GM13976 (cell line): Measurements from ENCODE around the gene PER1.

Experiments
- DNase-seq: peaks from one replicate; pipeline ENCODE4 v3.0.0; 2012; ENCODE audit warnings: low spot score
- CTCF ChIP-seq: IDR thresholded peaks from 2 replicates; pipeline ENCODE4 v1.5.1; 2012; ENCODE audit warnings: borderline replicate concordance, mild to moderate bottlenecking; ENCODE audit not compliant: insufficient read depth; ENCODE audit errors: extremely low read depth, missing control alignments, control extremely low read depth
- in situ Hi-C: fragments of 300-500 bp; cut with MboI; formaldehyde crosslinking; loops from one replicate; pipeline ENCODE4 v1.12.0; 2022; ENCODE audit warnings: low sequenced_read_pairs, mixed read lengths, inconsistent platforms; ENCODE audit not compliant: unreplicated experiment

Gene PER1, protein sequence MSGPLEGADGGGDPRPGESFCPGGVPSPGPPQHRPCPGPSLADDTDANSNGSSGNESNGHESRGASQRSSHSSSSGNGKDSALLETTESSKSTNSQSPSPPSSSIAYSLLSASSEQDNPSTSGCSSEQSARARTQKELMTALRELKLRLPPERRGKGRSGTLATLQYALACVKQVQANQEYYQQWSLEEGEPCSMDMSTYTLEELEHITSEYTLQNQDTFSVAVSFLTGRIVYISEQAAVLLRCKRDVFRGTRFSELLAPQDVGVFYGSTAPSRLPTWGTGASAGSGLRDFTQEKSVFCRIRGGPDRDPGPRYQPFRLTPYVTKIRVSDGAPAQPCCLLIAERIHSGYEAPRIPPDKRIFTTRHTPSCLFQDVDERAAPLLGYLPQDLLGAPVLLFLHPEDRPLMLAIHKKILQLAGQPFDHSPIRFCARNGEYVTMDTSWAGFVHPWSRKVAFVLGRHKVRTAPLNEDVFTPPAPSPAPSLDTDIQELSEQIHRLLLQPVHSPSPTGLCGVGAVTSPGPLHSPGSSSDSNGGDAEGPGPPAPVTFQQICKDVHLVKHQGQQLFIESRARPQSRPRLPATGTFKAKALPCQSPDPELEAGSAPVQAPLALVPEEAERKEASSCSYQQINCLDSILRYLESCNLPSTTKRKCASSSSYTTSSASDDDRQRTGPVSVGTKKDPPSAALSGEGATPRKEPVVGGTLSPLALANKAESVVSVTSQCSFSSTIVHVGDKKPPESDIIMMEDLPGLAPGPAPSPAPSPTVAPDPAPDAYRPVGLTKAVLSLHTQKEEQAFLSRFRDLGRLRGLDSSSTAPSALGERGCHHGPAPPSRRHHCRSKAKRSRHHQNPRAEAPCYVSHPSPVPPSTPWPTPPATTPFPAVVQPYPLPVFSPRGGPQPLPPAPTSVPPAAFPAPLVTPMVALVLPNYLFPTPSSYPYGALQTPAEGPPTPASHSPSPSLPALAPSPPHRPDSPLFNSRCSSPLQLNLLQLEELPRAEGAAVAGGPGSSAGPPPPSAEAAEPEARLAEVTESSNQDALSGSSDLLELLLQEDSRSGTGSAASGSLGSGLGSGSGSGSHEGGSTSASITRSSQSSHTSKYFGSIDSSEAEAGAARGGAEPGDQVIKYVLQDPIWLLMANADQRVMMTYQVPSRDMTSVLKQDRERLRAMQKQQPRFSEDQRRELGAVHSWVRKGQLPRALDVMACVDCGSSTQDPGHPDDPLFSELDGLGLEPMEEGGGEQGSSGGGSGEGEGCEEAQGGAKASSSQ (N-terminal part only)

GRCh38 chr17:8152112-8152775, at the start of gene PER1:
Gene PER1 (minus strand): TSS chr17:8152404. CDS start chr17:8150706, 1,698 bp downstream.
- in situ Hi-C loops: no loop called here
- no peak for TF ChIP-seq CTCF
- peak; percentile 93 for DNase-seq

DNA sequence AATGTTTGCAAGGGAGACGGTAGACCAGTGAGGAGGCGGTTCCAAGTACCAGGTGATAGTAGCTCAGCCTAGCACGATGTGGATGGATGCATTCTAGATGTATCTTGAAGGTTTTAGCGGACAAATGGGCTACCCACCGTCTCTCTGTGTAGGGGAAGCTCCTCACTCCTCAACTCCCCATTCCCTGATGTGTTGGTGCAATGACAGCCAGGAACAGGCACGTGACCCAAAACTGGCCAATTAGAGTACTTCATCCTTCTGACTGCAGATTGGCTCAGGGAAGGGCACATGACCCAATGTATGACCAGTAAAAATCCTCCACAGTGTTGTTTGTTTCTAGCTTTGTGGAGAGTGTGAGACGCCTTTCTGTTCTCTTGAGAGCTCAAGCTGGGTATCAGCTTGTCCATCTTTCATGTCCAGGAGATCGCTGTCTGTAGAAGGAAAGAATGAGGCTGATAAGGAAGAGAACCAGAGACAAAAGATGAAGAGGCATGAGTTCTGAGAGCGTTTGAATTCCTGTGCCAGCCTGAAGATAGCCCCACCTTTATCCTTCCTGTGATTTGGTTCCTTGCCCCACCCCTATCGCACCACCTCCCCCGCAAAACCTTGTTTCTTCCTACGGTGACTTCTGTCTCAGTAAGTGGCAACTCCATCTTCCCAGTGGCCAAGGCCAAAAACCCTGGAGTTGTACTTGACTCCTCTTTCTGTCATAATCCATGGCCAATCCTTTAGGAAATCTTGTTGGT, 40.0 kb upstream of the PER1 start:
- TF ChIP-seq CTCF: no peak
- in situ Hi-C loops: no loop called here
- peak; percentile 74 for DNase-seq

GRCh38 chr17:8190506-8190905, 38.3 kb upstream of the PER1 start:
- in situ Hi-C loops: no loop called here
- no peak for TF ChIP-seq CTCF
- DNase-seq: no peak

DNA sequence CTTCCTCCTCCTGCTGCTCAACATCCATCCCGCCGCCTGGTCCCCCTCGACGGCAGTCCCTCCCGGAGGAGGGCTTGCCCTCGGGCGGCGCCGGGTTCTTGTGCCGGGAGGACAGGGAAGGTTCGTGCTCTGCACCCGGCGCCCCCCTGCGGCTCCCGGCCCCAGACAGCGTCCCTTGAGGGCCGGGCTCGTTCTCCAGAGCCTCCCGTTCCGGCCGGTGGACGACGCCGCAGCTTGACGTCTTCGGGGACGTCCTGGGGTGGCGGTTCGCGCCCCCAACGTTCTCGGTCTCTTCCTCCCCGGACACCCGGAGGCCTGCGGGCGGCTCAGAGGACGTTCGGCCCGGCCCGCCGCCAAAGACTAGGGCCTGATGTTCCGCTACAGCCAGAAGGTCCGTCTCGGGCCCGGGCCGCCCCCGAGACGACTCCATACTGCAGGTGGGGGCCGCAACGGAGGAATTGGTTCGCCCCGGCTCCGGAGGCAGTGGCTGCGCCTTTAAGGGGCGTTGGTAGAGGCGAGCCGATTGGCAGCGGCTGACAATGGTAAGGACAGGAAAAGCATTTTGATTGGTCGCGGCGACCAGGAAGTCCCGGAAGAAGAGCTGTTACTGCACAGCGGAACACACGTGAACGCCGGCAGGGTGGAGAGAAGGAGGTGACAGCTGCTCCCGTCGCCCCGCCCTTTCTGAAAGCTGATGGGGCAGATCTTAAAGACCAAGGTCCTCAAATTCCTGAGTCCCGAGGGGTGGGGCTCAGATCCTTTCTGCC, 37.7 kb upstream of the PER1 start, which contains the start of gene BORCS6:
TSS of gene BORCS6 (minus strand) at position 470 of the 767 bp plus-strand sequence. CDS start at position 430, 40 bp downstream.
- TF ChIP-seq CTCF: no peak
- peak; percentile 90 for DNase-seq
- in situ Hi-C loops: no loop called here

GRCh38 chr17:8189041-8189710, 37.0 kb upstream of the PER1 start:
- DNase-seq: no peak
- in situ Hi-C loops: no loop called here
- no peak for TF ChIP-seq CTCF
